ENCODE data around the gene MYO9A. TPM values are rescaled to one million over a fixed set of nuclear protein-coding genes. Genes with fewer than 3 reads are reported as not detected.

Gene MYO9A
- total RNA-seq, 1 experiment from 2014 or later = 23.0 TPM

DNA sequence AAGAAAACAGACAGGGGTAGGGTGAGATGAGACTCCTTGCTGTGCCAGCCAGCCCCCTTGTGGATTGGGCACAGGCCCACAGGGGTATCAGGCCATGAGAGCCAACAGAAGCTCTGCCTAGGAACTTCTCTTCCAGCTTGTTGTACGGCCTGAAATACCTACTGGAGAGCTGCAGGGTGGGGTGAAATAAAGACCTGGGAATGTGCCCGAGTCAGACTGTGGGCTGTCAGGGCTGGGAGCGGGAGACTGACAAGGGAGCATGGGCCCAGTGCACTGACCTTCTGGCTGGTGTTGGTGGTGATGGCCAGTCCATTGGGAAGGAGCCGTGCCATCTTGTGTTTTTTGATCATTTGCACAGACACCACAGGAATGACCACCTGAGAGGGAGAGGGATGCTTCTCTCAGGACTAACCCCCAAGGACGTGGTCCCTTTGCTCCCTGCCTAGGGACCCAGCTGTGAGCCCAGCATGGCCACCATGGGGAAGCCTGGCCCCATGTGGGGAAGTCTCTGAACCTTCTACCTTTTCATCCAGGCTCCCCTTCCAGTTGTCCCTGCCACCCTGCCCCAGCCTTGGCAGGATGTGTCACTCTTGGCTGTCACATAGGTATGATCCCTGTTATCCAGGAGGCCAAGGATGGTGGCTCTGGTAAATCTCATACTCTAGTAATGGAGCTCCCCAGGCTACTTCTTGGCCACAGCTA lies 48.9 kb upstream of the MYO9A start (continued):
- TF ChIP-seq REST (IDR thresholded peaks at IDR 0.05; ENCODE audit: low read depth) = no peak
- TF ChIP-seq SP1 (IDR thresholded peaks at IDR 0.05; ENCODE audit: low read depth) = no peak
- no peak for TF ChIP-seq EGR1 (IDR thresholded peaks at IDR 0.05; ENCODE audit: low read depth)
- TF ChIP-seq SRF (IDR thresholded peaks at IDR 0.05; ENCODE audit: low read depth) = no peak
- no peak for TF ChIP-seq CEBPB (IDR thresholded peaks at IDR 0.05; ENCODE audit: low read depth)
- no peak for TF ChIP-seq FOSL1 (IDR thresholded peaks at IDR 0.05; ENCODE audit: low read depth)
- no peak for TF ChIP-seq POLR2A (IDR thresholded peaks at IDR 0.05; ENCODE audit: borderline replicate concordance, extremely low read depth, insufficient read depth, insufficient read length)

- intact Hi-C loops (cut with micrococcal nuclease) = no loop called here
- POLR2A ChIA-PET = no interaction called here
These were observed 45.8 kb upstream of the MYO9A start for GRCh38 chr15:72163719-72164118.

More at GRCh38 chr15:72163719-72164118, 45.8 kb upstream of the MYO9A start:
- H3K79me2 ChIP-seq (ENCODE audit: insufficient read depth, low read length) = no peaks in the 10 kb centered on the region
- no peak for DNase-seq (ENCODE audit: low read depth, low spot score)
- RAD21 ChIA-PET (ENCODE audit: low non-redundant PET in 1 of 2, low total read pairs in 2 of 2, uncharacterized antibody in 2 of 2, unreplicated experiment in 2 of 2) = interaction anchor here in 1 of 2 experiments (0.6 kb wide), 1 partner anchor 420 kb away, joined by 4 read pairs; no protein-coding TSS in a partner anchor
- no peaks in the 10 kb centered on the region for H4K20me1 ChIP-seq (ENCODE audit: insufficient read depth)
- H3K36me3 ChIP-seq (ENCODE audit: control insufficient read depth in 1 of 2, insufficient read depth in 2 of 2, low read length in 2 of 2) = no peaks in the 10 kb centered on the region
- no peak overlapping the region for H3K4me2 ChIP-seq (ENCODE audit: low read length)
- ATAC-seq = no peak
- H3K9me2 ChIP-seq (ENCODE audit: insufficient read depth) = no peaks in the 10 kb centered on the region
- no peak overlapping the region for H2AFZ ChIP-seq (ENCODE audit: low read depth, low read length, poor library complexity, severe bottlenecking)
- no peaks in the 10 kb centered on the region for H3K9me3 ChIP-seq (ENCODE audit: control insufficient read depth in 1 of 2, insufficient read depth in 1 of 2, low read depth in 1 of 2, low read length in 2 of 2)
- no peak overlapping the region for H3K4me3 ChIP-seq (replicated peaks in 1 of 2; ENCODE audit: low read depth in 1 of 2, low read length in 2 of 2)
- H3K9ac ChIP-seq (ENCODE audit: low read length) = no peak overlapping the region
- TF ChIP-seq EZH2phosphoT487 (IDR thresholded peaks at IDR 0.05; ENCODE audit: borderline replicate concordance) (no peak), FOSL1 (IDR thresholded peaks at IDR 0.05; ENCODE audit: low read depth) (no peak), TCF7L2 (IDR thresholded peaks at IDR 0.05; ENCODE audit: borderline replicate concordance, extremely low read depth, insufficient read depth, insufficient read length) (no peak), JUND (IDR thresholded peaks at IDR 0.05) (no peak), ATF3 (IDR thresholded peaks at IDR 0.05) (no peak), RAD21 (IDR thresholded peaks at IDR 0.05; ENCODE audit: low read depth) (no peak), ZFX (IDR thresholded peaks at IDR 0.05) (no peak), ZBTB33 (IDR thresholded peaks at IDR 0.05; ENCODE audit: extremely low read depth, insufficient replicate concordance, low read length) (no peak), CBX3 (IDR thresholded peaks at IDR 0.05; ENCODE audit: low read depth) (no peak), EZH2 (IDR thresholded peaks at IDR 0.05) (no peak), ZNF274 (IDR thresholded peaks at IDR 0.05; ENCODE audit: low read depth, low read length) (no peak), SRF (IDR thresholded peaks at IDR 0.05; ENCODE audit: low read depth) (no peak), POLR2A (IDR thresholded peaks at IDR 0.05; ENCODE audit: borderline replicate concordance, extremely low read depth, insufficient read depth, insufficient read length) (no peak)
- BruUV-seq (replicated peaks) = no TSS peak
- H3K27me3 ChIP-seq (ENCODE audit: insufficient read depth, low read length) = no peaks in the 10 kb centered on the region
- H3K4me1 ChIP-seq (ENCODE audit: control insufficient read depth in 1 of 2, insufficient read depth in 2 of 2, low read length in 2 of 2) = no peaks in the 10 kb centered on the region
- CTCF ChIA-PET = no interaction called here
- no peak overlapping the region for H3K27ac ChIP-seq (ENCODE audit: low read depth, low read length)
